ENCODE results near the gene ELP6. TPM values are rescaled to one million over a fixed set of nuclear protein-coding genes. Genes with fewer than 3 reads are reported as not detected.
A peak's percentile ranks its signal among the peaks of the same experiment; 100 is the strongest.
"Not testable (repeated sequence)": the region's sequence is repeated elsewhere in the genome, so short reads cannot be mapped to it uniquely, and the experiment has no call there.

Gene ELP6
- total and polyA plus RNA-seq, 7 donors, result 17.7 to 50.9 (median 21.2) TPM

- ATAC-seq (peak; percentile 97 to 98 (median 98)), DNase-seq (peak; percentile 94 to 97)
- Histone ChIP-seq H3K27ac (peak within 1 kb of the TSS; percentile 90), H3K9me3 (no peaks in the 10 kb centered on the region), H3K4me1 (peaks cover 22% of the 10 kb centered on the region), H3K36me3 (ENCODE audit: insufficient read depth in 1 of 2, low read depth in 1 of 2) (no peaks in the 10 kb centered on the region), H3K4me3 (peak within 1 kb of the TSS; percentile 97), H3K27me3 (ENCODE audit: insufficient read depth in 3 of 3, low read length in 2 of 3) (no peaks in the 10 kb centered on the region)
- intact Hi-C loops (cut with DNase I), result loop anchor here (1.0 to 2.0 kb wide), 3 partner anchors 33 to 55 kb away; no protein-coding TSS in a partner anchor
- TF ChIP-seq CTCF (IDR thresholded peaks at IDR 0.05), result peak; percentile 98
- 1 to 3% (median 2%) methylated on average over 48 to 87 of the region's 88 CpGs for WGBS, 3 donors
Measured at GRCh38 chr3:47475570-47476329, 37.8 kb downstream of the ELP6 start, which contains the start of gene SCAP. TSS of gene SCAP (minus strand) at chr3:47475941. CDS start at chr3:47442993, 32,948 bp downstream.

- H3K4me3 ChIP-seq, result peak overlapping the region; percentile 97
- H3K36me3 ChIP-seq (ENCODE audit: insufficient read depth in 1 of 2, low read depth in 1 of 2), result no peaks in the 10 kb centered on the region
- no peaks in the 10 kb centered on the region for H3K27me3 ChIP-seq (ENCODE audit: insufficient read depth in 3 of 3, low read length in 2 of 3)
- no peak for TF ChIP-seq CTCF (IDR thresholded peaks at IDR 0.05)
- H3K27ac ChIP-seq, result peak overlapping the region; percentile 90
- intact Hi-C loops (cut with DNase I), result loop anchor here in 1 of 2 donors (2.0 kb wide), 1 partner anchor 32 kb away; no protein-coding TSS in a partner anchor
- H3K9me3 ChIP-seq, result no peaks in the 10 kb centered on the region
- 0 to 1% (median 1%) methylated on average over 20 to 24 of the region's 24 CpGs for WGBS, 3 donors
- ATAC-seq (peak in 1 of 4 donors; percentile 22), DNase-seq (no peak)
- peaks cover 22% of the 10 kb centered on the region for H3K4me1 ChIP-seq
Measured at GRCh38 chr3:47475029-47475569, 38.4 kb downstream of the ELP6 start.

- no peaks in the 10 kb centered on the region for H3K36me3 ChIP-seq (ENCODE audit: insufficient read depth in 1 of 2, low read depth in 1 of 2)
- H3K27me3 ChIP-seq (ENCODE audit: insufficient read depth in 3 of 3, low read length in 2 of 3), result no peaks in the 10 kb centered on the region
- no peak overlapping the region for H3K4me3 ChIP-seq
- no peak for TF ChIP-seq CTCF (IDR thresholded peaks at IDR 0.05)
- intact Hi-C loops (cut with DNase I), result no loop called here
- ATAC-seq (no peak), DNase-seq (no peak)
- H3K9me3 ChIP-seq, result no peaks in the 10 kb centered on the region
- H3K4me1 ChIP-seq, result peaks cover 22% of the 10 kb centered on the region
- 58 to 65% (median 58%) methylated on average over 3 of the region's 3 CpGs for WGBS, 3 donors
- no peak overlapping the region for H3K27ac ChIP-seq
Measured at GRCh38 chr3:47473391-47473790, 40.1 kb downstream of the ELP6 start.

GRCh38 chr3:47469616-47470015 is 43.9 kb downstream of the ELP6 start:
- ATAC-seq (peak in 1 of 4 donors; percentile 13), DNase-seq (no peak)
- no peaks in the 10 kb centered on the region for H3K27me3 ChIP-seq (ENCODE audit: insufficient read depth in 3 of 3, low read length in 2 of 3)
- H3K36me3 ChIP-seq (ENCODE audit: insufficient read depth in 1 of 2, low read depth in 1 of 2), result no peaks in the 10 kb centered on the region
- intact Hi-C loops (cut with DNase I), result no loop called here
- H3K4me3 ChIP-seq, result no peak overlapping the region
- TF ChIP-seq CTCF (IDR thresholded peaks at IDR 0.05), result no peak
- 79 to 90% (median 86%) methylated on average over 3 of the region's 3 CpGs for WGBS, 3 donors
- no peaks in the 10 kb centered on the region for H3K9me3 ChIP-seq
- H3K27ac ChIP-seq, result no peak overlapping the region
- peaks cover 10% of the 10 kb centered on the region for H3K4me1 ChIP-seq

GRCh38 chr3:47468315-47468714 is 45.2 kb downstream of the ELP6 start:
- 90 to 97% (median 97%) methylated on average over 1 of the region's 1 CpG for WGBS, 3 donors
- H3K27ac ChIP-seq; H3K27me3 ChIP-seq (ENCODE audit: insufficient read depth in 3 of 3, low read length in 2 of 3); H3K36me3 ChIP-seq (ENCODE audit: insufficient read depth in 1 of 2, low read depth in 1 of 2); H3K4me3 ChIP-seq; H3K4me1 ChIP-seq; H3K9me3 ChIP-seq; ATAC-seq; DNase-seq; intact Hi-C loops (cut with DNase I): not testable (repeated sequence)
